AG09309 (cell line): Measurements from ENCODE around the gene TSPAN15.

Experiments
- DNase-seq: peaks from one replicate; pipeline ENCODE4 v3.0.0-alpha.2; 2010; ENCODE audit warnings: low read depth
- H3K4me3 ChIP-seq: 2 replicates; pipeline ENCODE4 v1.5.1; 2011; ENCODE audit warnings: mild to moderate bottlenecking, low read depth, low read length, moderate library complexity; ENCODE audit not compliant: control insufficient read depth
- CTCF ChIP-seq: IDR thresholded peaks from 2 replicates; pipeline ENCODE4 v1.5.1; 2011; ENCODE audit warnings: mild to moderate bottlenecking, low read depth, low read length, inconsistent platforms; ENCODE audit not compliant: insufficient read depth, control insufficient read depth; ENCODE audit errors: missing control alignments

Gene TSPAN15

GRCh38 chr10:69468751-69469089 lies 17.5 kb downstream of the TSPAN15 start:
- no peak overlapping the region for H3K4me3 ChIP-seq
- DNase-seq = no peak
- TF ChIP-seq CTCF = no peak

DNA sequence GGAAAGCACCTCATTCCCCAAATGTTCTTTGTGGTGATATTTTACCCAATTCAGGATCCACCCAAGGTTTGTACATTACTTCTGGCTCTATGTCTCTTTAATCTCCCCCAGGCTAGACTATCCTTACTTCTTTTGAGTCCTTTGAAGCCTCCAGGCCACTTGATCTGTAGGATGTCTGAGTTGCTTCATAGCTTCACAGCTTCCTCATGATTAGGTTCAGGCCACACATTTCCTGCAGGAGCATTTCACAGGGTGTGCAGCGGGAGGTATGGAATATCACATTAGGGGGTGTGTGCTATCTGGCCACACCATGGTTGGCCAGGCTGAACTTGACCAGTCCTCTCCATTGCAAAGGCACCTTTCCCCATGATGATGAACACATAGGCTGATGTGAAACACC lies 18.7 kb downstream of the TSPAN15 start:
- TF ChIP-seq CTCF = no peak
- no peak for DNase-seq

DNA sequence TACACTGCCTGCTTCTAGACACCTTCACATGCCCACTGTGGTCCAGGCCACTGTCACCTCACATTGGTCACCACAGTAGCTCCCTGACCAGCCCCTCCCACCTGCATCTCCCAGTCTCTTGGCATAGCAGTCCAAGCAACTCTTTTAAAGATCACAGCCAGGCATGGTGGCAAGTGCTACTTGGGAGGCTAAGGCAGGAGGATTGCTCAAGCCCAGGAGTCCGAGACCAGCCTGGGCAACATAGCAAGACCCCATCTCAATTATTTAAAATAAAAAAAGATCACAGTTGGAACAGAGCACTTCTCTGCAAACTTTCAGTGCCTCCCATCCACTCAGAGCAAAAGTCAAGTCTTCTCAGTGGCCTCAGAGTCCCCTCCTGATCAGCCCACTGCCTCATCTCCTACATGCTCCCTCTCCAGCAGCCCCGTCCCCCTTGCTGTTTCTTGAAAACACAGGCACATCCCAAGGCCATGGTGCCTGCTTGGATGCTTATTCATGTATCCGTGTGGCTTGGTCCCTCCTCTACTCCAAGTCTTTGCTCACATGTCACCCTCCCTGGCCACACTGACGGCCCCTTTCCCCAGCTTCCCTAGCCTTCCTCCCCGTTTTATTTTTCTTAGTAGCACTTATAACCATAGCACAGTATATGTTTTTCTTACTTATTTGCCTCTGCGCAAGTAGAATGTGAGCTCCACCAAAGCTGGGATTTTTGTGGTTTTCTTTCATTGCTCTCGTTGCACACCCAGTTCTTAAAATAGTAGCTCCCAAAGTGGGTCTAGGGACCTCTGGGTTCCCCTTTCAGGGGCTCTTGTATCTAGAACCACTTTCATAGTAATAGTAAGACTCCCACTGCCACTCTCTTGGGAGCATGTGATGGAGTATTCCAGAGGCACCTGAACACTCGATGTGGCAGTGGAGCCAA lies 19.5 kb downstream of the TSPAN15 start:
- no peak for TF ChIP-seq CTCF
- DNase-seq = no peak
- no peak overlapping the region for H3K4me3 ChIP-seq

More for the DNA sequence above, 18.7 kb downstream of the TSPAN15 start:
- no peak overlapping the region for H3K4me3 ChIP-seq

GRCh38 chr10:69472142-69472541 lies 20.9 kb downstream of the TSPAN15 start:
- no peak for DNase-seq
- TF ChIP-seq CTCF = no peak
- no peak overlapping the region for H3K4me3 ChIP-seq

DNA sequence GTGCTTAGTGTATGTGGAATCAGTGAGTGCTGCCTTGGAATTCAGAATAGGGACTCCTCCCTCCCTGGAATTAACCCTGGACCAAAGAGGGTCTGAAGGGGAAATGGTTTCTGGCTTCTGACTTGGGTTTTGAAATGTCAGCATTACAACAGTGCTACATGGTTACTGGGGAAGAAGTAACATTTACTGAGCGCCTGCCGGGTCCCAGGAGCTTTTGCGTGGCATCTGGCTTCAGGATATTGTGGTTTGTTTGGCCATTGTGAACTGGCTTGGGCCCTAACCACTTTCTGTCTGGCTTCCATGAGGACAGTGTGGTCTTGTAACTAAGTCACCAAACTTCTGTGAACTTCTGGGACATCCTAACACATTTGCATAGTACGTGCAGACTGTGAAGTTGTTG lies 21.3 kb downstream of the TSPAN15 start:
- TF ChIP-seq CTCF = no peak

DNA sequence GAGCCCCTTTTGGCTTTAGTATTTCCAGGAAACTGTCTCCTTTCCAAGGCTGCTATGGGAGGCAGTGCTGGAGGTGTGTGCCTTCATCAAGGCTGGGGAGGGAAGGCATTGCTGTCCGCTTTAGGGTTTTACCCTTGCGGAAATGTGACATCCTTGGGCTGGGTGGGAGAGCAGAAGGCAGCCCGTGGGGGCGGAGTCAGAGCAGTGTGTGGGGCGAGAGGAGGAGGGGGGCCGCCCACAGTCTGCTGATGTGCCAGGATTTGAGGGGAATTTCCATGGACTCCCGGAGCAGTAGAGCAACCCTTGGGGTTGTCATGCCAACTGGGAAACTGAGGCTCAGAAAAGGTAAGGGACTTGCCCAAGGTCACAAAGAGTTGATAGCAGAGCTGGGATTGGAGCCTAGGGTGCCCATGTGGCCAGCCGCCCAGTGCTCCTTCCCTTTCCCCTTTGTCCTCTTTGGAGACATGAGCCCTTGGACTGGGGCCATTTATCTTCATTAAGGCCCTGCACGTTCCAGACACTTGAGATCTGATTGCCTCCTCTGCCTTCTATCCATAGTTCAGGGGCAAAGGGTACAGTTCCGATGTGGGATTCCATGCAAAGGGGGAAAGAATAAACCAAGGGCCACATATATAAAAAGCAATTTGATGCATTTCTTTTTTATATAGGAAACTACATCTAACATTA lies 22.2 kb downstream of the TSPAN15 start:
- no peak for TF ChIP-seq CTCF
- DNase-seq = no peak
- H3K4me3 ChIP-seq = no peak overlapping the region

More for the DNA sequence above, 21.3 kb downstream of the TSPAN15 start:
- H3K4me3 ChIP-seq = no peak overlapping the region
- DNase-seq = no peak
